HepG2 (cell line): ENCODE data around the gene MOCS1. TPM values are rescaled to one million over a fixed set of nuclear protein-coding genes. Genes with fewer than 3 reads are reported as not detected.

Source experiments
- ATAC-seq: fragments of 200-7000 bp; cut with Tn5 transposase; 3 replicates; pipeline ENCODE4 v1.9.1; 2020; ENCODE audit warnings: mild to moderate bottlenecking, moderate library complexity
- BruUV-seq: library from RNA; stranded (reverse); fragments of 400-500 nt; replicated peaks from 2 replicates; lab custom pipeline; 2021; lab: Mats Ljungman, UMichigan
- CTCF ChIA-PET: fragments of 300-600 bp; formaldehyde crosslinking; extraction: SDS; loops from one replicate; lab custom pipeline; 2021; ENCODE audit warnings: low total read pairs, inconsistent platforms, low intra/inter-chr PET ratio; lab: Yijun Ruan, JAX
- POLR2A ChIA-PET: fragments of 350-600 bp; sonication (Branson Sonifier 250); formaldehyde crosslinking; loops from one replicate; lab custom pipeline; 2020; ENCODE audit warnings: antibody characterized with exemption, inconsistent platforms; lab: Yijun Ruan, JAX
- DNase-seq: peaks from one replicate; pipeline ENCODE4 v3.0.0-alpha.2; 2015; ENCODE audit warnings: low spot score
- FAIRE-seq: peaks from 3 replicates; lab custom pipeline; 2011; peaks lifted over from hg19 to GRCh38; lab: Jason Lieb, UNC
- H2AFZ ChIP-seq: one replicate; pipeline ENCODE4 v1.6.1; 2011; ENCODE audit warnings: low read length, inconsistent platforms
- H3K27ac ChIP-seq: fragments of 300-600 bp; 3 replicates; pipeline ENCODE4 v1.8.0; 2011; ENCODE audit warnings: mixed run types, mild to moderate bottlenecking, mixed read lengths, low read length, inconsistent platforms; ENCODE audit not compliant: insufficient read depth; ENCODE audit errors: extremely low read length
- H3K27me3 ChIP-seq, 2 experiments: fragments of 200-600 bp in 1 of 2; 2 replicates in 1 of 2; 3 replicates in 1 of 2; pipeline versions ENCODE4 v1.6.0 to v1.8.0; 2011; ENCODE audit warnings: low read length in 2 of 2, mild to moderate bottlenecking in 2 of 2, moderate library complexity in 2 of 2, inconsistent platforms in 1 of 2; ENCODE audit not compliant: insufficient read depth in 2 of 2, control insufficient read depth in 1 of 2
- H3K36me3 ChIP-seq, 2 experiments: fragments of 200-600 bp in 1 of 2; replicated peaks in 1 of 2; 2 replicates in 1 of 2; 3 replicates in 1 of 2; pipeline versions ENCODE4 v1.5.1 to v1.8.0; 2011; ENCODE audit warnings: low read length in 2 of 2, inconsistent platforms in 1 of 2; ENCODE audit not compliant: insufficient read depth in 2 of 2, control insufficient read depth in 1 of 2
- H3K4me1 ChIP-seq: 2 replicates; pipeline ENCODE4 v1.5.1; 2012; ENCODE audit warnings: low read length, inconsistent platforms; ENCODE audit not compliant: insufficient read depth
- H3K4me2 ChIP-seq: 2 replicates; pipeline ENCODE4 v1.6.0; 2011; ENCODE audit warnings: low read depth, low read length, inconsistent platforms
- H3K4me3 ChIP-seq, 3 experiments: fragments of 200-600 bp in 1 of 3; sonication (generic), shearing (Covaris generic) in 1 of 3; replicated peaks in 1 of 3; 2 replicates each; pipeline ENCODE4 v1.5.1; 2011 to 2016; ENCODE audit warnings: low read length in 3 of 3, inconsistent platforms in 2 of 3, low read depth in 2 of 3, mild to moderate bottlenecking in 2 of 3, control low read depth in 1 of 3, mixed read lengths in 1 of 3; ENCODE audit not compliant: insufficient read depth in 1 of 3
- H3K79me2 ChIP-seq: one replicate; pipeline ENCODE4 v1.6.1; 2011; ENCODE audit warnings: low read length, inconsistent platforms; ENCODE audit not compliant: insufficient read depth
- H3K9ac ChIP-seq: 2 replicates; pipeline ENCODE4 v1.6.0; 2011; ENCODE audit warnings: mild to moderate bottlenecking, low read depth, low read length, inconsistent platforms; ENCODE audit not compliant: insufficient read depth
- H3K9me3 ChIP-seq: 2 replicates; pipeline ENCODE4 v1.5.1; 2012; ENCODE audit warnings: mild to moderate bottlenecking, low read length
- H4K20me1 ChIP-seq: 2 replicates; pipeline ENCODE4 v1.6.0; 2011; ENCODE audit warnings: inconsistent platforms, mild to moderate bottlenecking, low read length, moderate library complexity; ENCODE audit not compliant: insufficient read depth
- AKNA ChIP-seq: sonication (generic); formaldehyde crosslinking; IDR thresholded peaks from 2 replicates; pipeline ENCODE4 v1.4.0; 2020; ENCODE audit warnings: missing genetic modification reagents, borderline replicate concordance
- ATF7-NPFF ChIP-seq: sonication (generic); formaldehyde crosslinking; IDR thresholded peaks from 2 replicates; pipeline ENCODE4 v1.8.1; 2023; ENCODE audit warnings: mild to moderate bottlenecking, low read depth, missing genetic modification reagents, moderate library complexity
- KDM5A ChIP-seq: fragments of 200-600 bp; sonication (generic); IDR thresholded peaks from 2 replicates; pipeline ENCODE4 v1.7.0; 2018; ENCODE audit warnings: antibody characterized with exemption, mild to moderate bottlenecking, low read length, borderline replicate concordance
- KIAA2018 ChIP-seq: sonication (generic); formaldehyde crosslinking; IDR thresholded peaks from 2 replicates; pipeline ENCODE4 v1.5.0; 2020; ENCODE audit warnings: mild to moderate bottlenecking, missing genetic modification reagents, borderline replicate concordance
- SNAI1 ChIP-seq: sonication (generic); formaldehyde crosslinking; IDR thresholded peaks from 2 replicates; pipeline ENCODE4 v1.5.0; 2020; ENCODE audit warnings: mild to moderate bottlenecking, missing genetic modification reagents, borderline replicate concordance
- ZBTB43 ChIP-seq: sonication (generic); formaldehyde crosslinking; conservative IDR thresholded peaks from 2 replicates; pipeline ENCODE4 v1.4.0; 2020; ENCODE audit warnings: missing genetic modification reagents
- ZNF704 ChIP-seq: sonication (generic); formaldehyde crosslinking; IDR thresholded peaks from 2 replicates; pipeline ENCODE4 v1.8.1; 2023; ENCODE audit warnings: mild to moderate bottlenecking, inconsistent platforms, moderate library complexity, missing genetic modification reagents, borderline replicate concordance
- ZSCAN12 ChIP-seq: sonication (generic); formaldehyde crosslinking; IDR thresholded peaks from 2 replicates; pipeline ENCODE4 v1.9.0; 2021; ENCODE audit warnings: mild to moderate bottlenecking, missing genetic modification reagents
- WGBS: methylation state at CpG from one replicate; pipeline ENCODE4 v1.1.6; 2017; ENCODE audit warnings: low lambda C conversion rate; 5-methylcytosine and 5-hydroxymethylcytosine counted together
- in situ Hi-C: cut with HindIII; loops from 2 replicates; pipeline ENCODE4 v1.10.0; 2017; ENCODE audit warnings: low pct_unique_long_range_greater_than_20kb; ENCODE audit not compliant: extremely low pct_ligation_motif_present
- intact Hi-C: fragments of 100-400 bp; cut with micrococcal nuclease; formaldehyde crosslinking; loops from one replicate; pipeline ENCODE4 v1.10.0; 2022; ENCODE audit not compliant: unreplicated experiment
- polyA plus RNA-seq, 8 experiments: library from polyadenylated mRNA; depleted of rRNA in 3 of 8; stranded (reverse) in 7 of 8; unstranded in 1 of 8; fragments of >200 nt; fragmentation: Illumina TruSeq in 4 of 8; extraction: Trizol in 4 of 8; gene quantifications; 2 replicates each; pipeline versions ENCODE4 v1.2.1 to v1.2.3, GENCODE V29; 2011 to 2016; ENCODE audit warnings: low read depth in 4 of 8, missing spikeins in 1 of 8, mixed read lengths in 1 of 8; ENCODE audit not compliant: insufficient read depth in 1 of 8
- total RNA-seq, 5 experiments: library from RNA; depleted of rRNA; stranded (reverse); fragments of >200 nt; fragmentation: Illumina TruSeq; extraction: Trizol; gene quantifications; 2 replicates each; pipeline ENCODE4 v1.2.3, GENCODE V29; 2016; ENCODE audit warnings: low read depth in 1 of 5

MOCS1 gene
- total and polyA plus RNA-seq, 2 of the 13 experiments (the other 11 are each of a cell fraction or from before 2014, with no cell fraction given): 5.3 to 11.7 TPM

GRCh38 chr6:39978240-39978639, 44.0 kb upstream of the MOCS1 start:
- POLR2A ChIA-PET: no interaction called here
- ATAC-seq (no peak), FAIRE-seq (no peak), DNase-seq (no peak)
- WGBS: 0% methylated on average over 1 of the region's 1 CpG
- Histone ChIP-seq H3K9ac (no peak overlapping the region), H3K4me1 (no peaks in the 10 kb centered on the region), H2AFZ (no peak overlapping the region), H3K79me2 (no peaks in the 10 kb centered on the region), H3K9me3 (no peaks in the 10 kb centered on the region), H3K36me3 (no peaks in the 10 kb centered on the region), H3K27me3 (no peaks in the 10 kb centered on the region), H3K27ac (no peak overlapping the region), H4K20me1 (no peaks in the 10 kb centered on the region), H3K4me3 (no peak overlapping the region), H3K4me2 (no peak overlapping the region)
- CTCF ChIA-PET: no interaction called here
- intact Hi-C loops (no loop called here), in situ Hi-C loops (loop anchor here (25.0 kb wide), 1 partner anchor 859 kb away; no protein-coding TSS in a partner anchor)
- BruUV-seq: no TSS peak
- TF ChIP-seq KIAA2018 (CRISPR knock-in tag) (no peak), ZBTB43 (CRISPR knock-in tag) (no peak), SNAI1 (CRISPR knock-in tag) (no peak), AKNA (no peak), KDM5A (no peak), ZSCAN12 (no peak), ZNF704 (CRISPR knock-in tag) (no peak), ATF7-NPFF (CRISPR knock-in tag) (no peak)
